Activated T-helper 9 cell treated with anti-CD3 and anti-CD28 coated beads, Interleukin-2, amount 50 U/mL, for 16 hours (primary cell): ENCODE measurements around the gene CBFA2T2.

Source experiments
- DNase-seq: peaks from one replicate; pipeline ENCODE4 v3.0.0-alpha.2; 2020; ENCODE audit warnings: low read depth

The CBFA2T2 gene

GRCh38 chr20:33576432-33577125, 86.7 kb downstream of the CBFA2T2 start:
- no peak for DNase-seq

GRCh38 chr20:33578510-33578909, 88.6 kb downstream of the CBFA2T2 start:
- no peak for DNase-seq

GRCh38 chr20:33583143-33583542, 93.2 kb downstream of the CBFA2T2 start:
- DNase-seq, result no peak

- no peak for DNase-seq
These were observed 95.1 kb downstream of the CBFA2T2 start for GRCh38 chr20:33584976-33585375.

- DNase-seq, result no peak
These were observed 95.5 kb downstream of the CBFA2T2 start for GRCh38 chr20:33585413-33585812.

- DNase-seq, result no peak
These were observed 99.2 kb downstream of the CBFA2T2 start for GRCh38 chr20:33589059-33589458.

GRCh38 chr20:33591901-33592300, 102.0 kb downstream of the CBFA2T2 start:
- DNase-seq, result peak; percentile 67

- DNase-seq, result no peak
These were observed 104.8 kb downstream of the CBFA2T2 start for GRCh38 chr20:33594743-33595142.

GRCh38 chr20:33600414-33600813, 110.5 kb downstream of the CBFA2T2 start:
- DNase-seq, result no peak

- no peak for DNase-seq
These were observed 111.1 kb downstream of the CBFA2T2 start for GRCh38 chr20:33600981-33601380.

- DNase-seq, result no peak
These were observed 112.0 kb downstream of the CBFA2T2 start for GRCh38 chr20:33601861-33602260.

GRCh38 chr20:33602826-33603590, 113.1 kb downstream of the CBFA2T2 start:
- no peak for DNase-seq

GRCh38 chr20:33604084-33604990, 114.4 kb downstream of the CBFA2T2 start:
- no peak for DNase-seq

GRCh38 chr20:33604991-33605370, 115.1 kb downstream of the CBFA2T2 start:
- DNase-seq, result no peak

- DNase-seq, result no peak
These were observed 116.3 kb downstream of the CBFA2T2 start for GRCh38 chr20:33606118-33606771.

GRCh38 chr20:33609504-33609903, 119.6 kb downstream of the CBFA2T2 start:
- no peak for DNase-seq

GRCh38 chr20:33611106-33611505, 121.2 kb downstream of the CBFA2T2 start:
- DNase-seq, result no peak

GRCh38 chr20:33612001-33612400, 122.1 kb downstream of the CBFA2T2 start:
- no peak for DNase-seq

GRCh38 chr20:33621717-33622400, 132.0 kb downstream of the CBFA2T2 start:
- DNase-seq, result no peak

GRCh38 chr20:33622705-33623365, 132.9 kb downstream of the CBFA2T2 start:
- DNase-seq, result no peak

- DNase-seq, result no peak
These were observed 134.5 kb downstream of the CBFA2T2 start for GRCh38 chr20:33624399-33624798.
